ENCODE results near the gene RGL3.

RGL3 gene

DNA sequence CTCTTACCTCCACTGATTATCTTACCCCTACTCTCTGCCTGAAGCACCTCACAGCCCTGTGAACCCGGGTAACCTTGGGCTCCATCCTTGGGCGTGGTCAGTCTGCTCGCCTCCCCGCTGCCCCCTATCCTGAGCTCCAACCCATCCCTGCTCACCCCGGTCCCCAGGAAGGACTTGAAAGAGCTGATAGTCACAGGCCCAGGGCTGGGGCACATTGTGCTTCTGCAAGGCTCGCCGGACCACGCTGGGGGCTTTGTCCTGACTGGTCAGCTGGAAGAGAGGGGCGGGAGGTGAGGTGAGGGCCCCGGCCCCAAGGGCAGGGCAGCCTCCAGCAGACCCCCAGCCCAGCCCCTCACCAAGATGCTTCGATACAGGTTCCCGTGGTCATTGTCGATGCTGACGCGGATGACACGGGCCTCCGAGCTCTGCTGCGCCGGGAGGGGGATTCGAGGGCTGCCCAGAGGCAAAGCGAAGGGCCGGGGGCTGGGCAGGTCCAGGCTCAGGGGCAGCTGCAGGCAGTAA is 22.0 kb downstream of the RGL3 start:
- DNase-seq (ENCODE audit: low read depth): no peak
- TF ChIP-seq, protein P1, sequence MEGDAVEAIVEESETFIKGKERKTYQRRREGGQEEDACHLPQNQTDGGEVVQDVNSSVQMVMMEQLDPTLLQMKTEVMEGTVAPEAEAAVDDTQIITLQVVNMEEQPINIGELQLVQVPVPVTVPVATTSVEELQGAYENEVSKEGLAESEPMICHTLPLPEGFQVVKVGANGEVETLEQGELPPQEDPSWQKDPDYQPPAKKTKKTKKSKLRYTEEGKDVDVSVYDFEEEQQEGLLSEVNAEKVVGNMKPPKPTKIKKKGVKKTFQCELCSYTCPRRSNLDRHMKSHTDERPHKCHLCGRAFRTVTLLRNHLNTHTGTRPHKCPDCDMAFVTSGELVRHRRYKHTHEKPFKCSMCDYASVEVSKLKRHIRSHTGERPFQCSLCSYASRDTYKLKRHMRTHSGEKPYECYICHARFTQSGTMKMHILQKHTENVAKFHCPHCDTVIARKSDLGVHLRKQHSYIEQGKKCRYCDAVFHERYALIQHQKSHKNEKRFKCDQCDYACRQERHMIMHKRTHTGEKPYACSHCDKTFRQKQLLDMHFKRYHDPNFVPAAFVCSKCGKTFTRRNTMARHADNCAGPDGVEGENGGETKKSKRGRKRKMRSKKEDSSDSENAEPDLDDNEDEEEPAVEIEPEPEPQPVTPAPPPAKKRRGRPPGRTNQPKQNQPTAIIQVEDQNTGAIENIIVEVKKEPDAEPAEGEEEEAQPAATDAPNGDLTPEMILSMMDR (conservative IDR thresholded peaks at IDR 0.05; ENCODE audit: low read length): no peak

DNA sequence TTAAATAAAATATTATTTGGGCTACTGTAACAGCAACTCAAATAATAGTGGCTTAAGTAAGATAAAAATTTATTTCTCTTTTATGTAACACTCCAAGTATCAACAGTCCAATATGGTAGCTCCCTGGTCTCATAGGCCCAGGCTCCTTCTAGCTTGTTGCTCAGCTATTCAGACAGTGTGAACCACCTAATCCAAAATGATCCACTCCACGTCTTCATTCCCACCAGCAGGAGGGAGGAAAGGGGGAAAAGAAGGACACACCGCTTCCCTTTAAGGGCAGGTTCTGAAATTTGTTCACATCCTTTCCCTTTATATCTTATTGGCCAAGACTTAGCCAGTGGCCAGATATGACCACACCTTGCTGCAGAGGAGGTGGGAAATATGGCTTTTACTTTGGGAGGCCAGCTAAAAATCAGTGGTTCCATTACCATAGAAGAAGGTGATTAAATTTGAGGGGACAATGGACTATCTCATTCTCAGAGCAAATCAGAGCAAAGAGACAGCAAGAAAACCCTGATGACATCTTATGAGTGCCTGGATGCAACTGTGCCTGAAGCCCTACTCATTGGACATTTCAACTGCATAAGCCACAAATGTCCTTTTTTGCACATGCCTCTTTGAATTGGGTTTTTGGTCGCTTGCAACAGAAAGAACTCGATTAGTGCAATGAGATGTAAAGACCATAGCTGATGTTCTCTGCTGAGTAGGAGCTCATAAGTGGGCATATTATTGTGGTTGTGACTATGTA is 28.0 kb downstream of the RGL3 start:
- TF ChIP-seq, protein P1 (conservative IDR thresholded peaks at IDR 0.05; ENCODE audit: low read length): no peak

More for the DNA sequence above, 22.0 kb downstream of the RGL3 start:
- H3K4me3 ChIP-seq (ENCODE audit: low read length): no peak overlapping the region

DNA sequence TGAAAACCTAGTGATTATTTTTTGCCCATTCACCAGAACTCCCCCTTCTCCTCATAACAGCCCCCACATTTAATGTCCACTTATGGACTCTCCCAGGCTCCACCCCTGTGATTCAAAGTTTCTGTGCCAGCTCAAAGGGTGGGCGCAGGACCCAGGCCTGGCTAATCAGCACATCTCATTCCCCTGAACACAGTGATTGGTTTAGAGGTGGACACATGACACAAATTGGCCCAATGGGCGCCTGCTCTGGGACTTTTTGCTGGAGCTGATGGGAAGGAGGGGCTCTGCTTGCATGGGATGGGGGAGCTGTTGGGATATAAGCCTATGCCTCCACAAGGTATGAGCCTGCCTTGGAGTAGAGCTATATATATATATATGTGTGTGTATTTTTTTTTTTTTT is 28.8 kb downstream of the RGL3 start:
- TF ChIP-seq, protein P1 (conservative IDR thresholded peaks at IDR 0.05; ENCODE audit: low read length): no peak
- no peak overlapping the region for H3K4me3 ChIP-seq (ENCODE audit: low read length)
- DNase-seq (ENCODE audit: low read depth): no peak

More for the DNA sequence above, 28.0 kb downstream of the RGL3 start:
- no peak overlapping the region for H3K4me3 ChIP-seq (ENCODE audit: low read length)
- DNase-seq (ENCODE audit: low read depth): no peak

DNA sequence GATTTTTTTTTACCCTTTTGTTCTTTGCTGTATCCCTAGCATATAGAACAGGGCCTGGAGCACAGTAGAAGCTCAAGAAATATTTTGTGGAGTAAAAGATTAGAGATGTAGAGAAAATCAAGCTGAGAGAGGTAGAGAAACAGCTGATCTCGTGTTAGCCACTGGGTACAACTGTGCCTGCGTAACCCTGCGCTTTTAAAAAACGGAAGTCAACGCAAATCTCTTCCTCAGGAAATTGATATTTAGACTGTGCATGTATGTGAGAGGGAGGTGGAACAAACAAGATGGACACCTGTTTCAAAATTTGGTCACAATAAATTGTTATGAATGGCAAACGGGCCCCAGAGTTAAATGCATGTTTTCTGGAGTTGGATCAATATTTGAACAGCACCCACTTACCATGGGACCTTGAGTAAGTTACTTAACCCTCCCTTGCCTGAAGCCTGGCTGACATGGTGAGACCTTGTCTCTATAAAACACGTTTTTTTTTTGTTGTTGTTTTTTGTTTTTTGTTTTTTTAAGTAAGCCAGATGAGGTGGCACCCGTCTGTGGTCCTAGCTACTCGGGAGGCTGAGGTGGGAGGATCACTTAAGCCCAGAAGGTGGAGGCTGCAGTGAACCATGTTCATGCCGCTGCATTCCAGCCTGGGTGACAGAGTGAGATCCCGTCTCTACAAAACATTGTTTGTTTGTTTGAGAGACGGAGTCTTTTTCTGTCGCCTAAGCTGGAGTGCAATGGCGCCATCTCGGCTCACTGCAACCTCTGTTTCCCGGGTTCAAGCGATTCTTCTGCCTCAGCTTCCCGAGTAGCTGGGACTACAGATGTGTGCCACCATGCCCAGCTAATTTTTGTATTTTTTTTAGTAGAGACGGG is 31.7 kb downstream of the RGL3 start:
- no peak overlapping the region for H3K4me3 ChIP-seq (ENCODE audit: low read length)
- TF ChIP-seq, protein P1 (conservative IDR thresholded peaks at IDR 0.05; ENCODE audit: low read length): no peak
- DNase-seq (ENCODE audit: low read depth): no peak

DNA sequence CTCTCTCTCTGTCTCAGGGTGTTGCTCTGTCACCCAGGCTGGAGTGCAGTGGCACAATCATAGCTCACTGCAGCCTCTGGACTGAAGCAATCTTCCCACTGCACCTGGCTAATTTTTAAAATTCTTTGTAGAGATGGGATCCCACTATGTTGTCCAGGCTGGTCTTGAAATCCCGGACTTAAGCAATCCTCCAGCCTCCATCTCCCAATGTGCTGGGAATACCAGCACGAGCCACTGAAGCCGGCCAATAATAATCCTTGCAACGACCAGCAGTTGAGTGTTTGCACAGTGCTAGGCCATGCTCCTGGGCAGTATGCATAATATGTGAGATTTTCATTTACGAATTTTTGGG is 34.4 kb downstream of the RGL3 start:
- TF ChIP-seq, protein P1 (conservative IDR thresholded peaks at IDR 0.05; ENCODE audit: low read length): no peak
- no peak for DNase-seq (ENCODE audit: low read depth)
- no peak overlapping the region for H3K4me3 ChIP-seq (ENCODE audit: low read length)

DNA sequence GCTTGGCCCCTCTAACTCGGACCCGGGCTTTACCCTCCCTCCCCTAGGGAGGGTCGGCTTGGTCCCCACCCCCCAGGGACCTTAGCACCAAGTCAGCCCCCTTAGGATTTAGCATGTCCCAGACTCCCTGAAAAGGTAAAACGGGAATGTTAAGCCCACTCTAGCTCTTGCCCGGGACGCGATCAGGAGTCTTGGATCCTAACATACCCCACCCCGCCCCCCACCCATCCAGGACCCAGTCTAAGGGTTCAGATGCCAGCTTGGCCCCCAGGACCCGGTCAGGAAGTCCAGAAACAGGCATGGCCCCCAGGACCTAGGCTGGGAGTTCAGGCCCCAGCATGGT is 35.4 kb downstream of the RGL3 start:
- no peak for DNase-seq (ENCODE audit: low read depth)
- TF ChIP-seq, protein P1 (conservative IDR thresholded peaks at IDR 0.05; ENCODE audit: low read length): no peak
- H3K4me3 ChIP-seq (ENCODE audit: low read length): no peak overlapping the region
